Panc1 (cell line): Measurements from ENCODE around the gene PBX1.

Experiments
- POLR2AphosphoS5 ChIP-seq: IDR thresholded peaks from 2 replicates; pipeline ENCODE4 v1.6.1; 2012; ENCODE audit warnings: mild to moderate bottlenecking, low read depth, low read length, moderate library complexity
- TF ChIP-seq, protein P1 (sequence below): fragments of 450-650 bp; IDR thresholded peaks from 2 replicates; pipeline ENCODE4 v1.5.1; 2017; ENCODE audit warnings: mild to moderate bottlenecking
- TF ChIP-seq, protein P2 (sequence below), 2 experiments: IDR thresholded peaks; 2 replicates each; pipeline ENCODE4 v1.6.1; 2011 to 2012; ENCODE audit warnings: low read depth in 2 of 2, control low read depth in 1 of 2, low read length in 1 of 2, mild to moderate bottlenecking in 1 of 2, moderate library complexity in 1 of 2; ENCODE audit not compliant: insufficient read depth in 1 of 2

- TF ChIP-seq, protein P1, sequence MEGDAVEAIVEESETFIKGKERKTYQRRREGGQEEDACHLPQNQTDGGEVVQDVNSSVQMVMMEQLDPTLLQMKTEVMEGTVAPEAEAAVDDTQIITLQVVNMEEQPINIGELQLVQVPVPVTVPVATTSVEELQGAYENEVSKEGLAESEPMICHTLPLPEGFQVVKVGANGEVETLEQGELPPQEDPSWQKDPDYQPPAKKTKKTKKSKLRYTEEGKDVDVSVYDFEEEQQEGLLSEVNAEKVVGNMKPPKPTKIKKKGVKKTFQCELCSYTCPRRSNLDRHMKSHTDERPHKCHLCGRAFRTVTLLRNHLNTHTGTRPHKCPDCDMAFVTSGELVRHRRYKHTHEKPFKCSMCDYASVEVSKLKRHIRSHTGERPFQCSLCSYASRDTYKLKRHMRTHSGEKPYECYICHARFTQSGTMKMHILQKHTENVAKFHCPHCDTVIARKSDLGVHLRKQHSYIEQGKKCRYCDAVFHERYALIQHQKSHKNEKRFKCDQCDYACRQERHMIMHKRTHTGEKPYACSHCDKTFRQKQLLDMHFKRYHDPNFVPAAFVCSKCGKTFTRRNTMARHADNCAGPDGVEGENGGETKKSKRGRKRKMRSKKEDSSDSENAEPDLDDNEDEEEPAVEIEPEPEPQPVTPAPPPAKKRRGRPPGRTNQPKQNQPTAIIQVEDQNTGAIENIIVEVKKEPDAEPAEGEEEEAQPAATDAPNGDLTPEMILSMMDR, result no peak
- TF ChIP-seq, protein P2, sequence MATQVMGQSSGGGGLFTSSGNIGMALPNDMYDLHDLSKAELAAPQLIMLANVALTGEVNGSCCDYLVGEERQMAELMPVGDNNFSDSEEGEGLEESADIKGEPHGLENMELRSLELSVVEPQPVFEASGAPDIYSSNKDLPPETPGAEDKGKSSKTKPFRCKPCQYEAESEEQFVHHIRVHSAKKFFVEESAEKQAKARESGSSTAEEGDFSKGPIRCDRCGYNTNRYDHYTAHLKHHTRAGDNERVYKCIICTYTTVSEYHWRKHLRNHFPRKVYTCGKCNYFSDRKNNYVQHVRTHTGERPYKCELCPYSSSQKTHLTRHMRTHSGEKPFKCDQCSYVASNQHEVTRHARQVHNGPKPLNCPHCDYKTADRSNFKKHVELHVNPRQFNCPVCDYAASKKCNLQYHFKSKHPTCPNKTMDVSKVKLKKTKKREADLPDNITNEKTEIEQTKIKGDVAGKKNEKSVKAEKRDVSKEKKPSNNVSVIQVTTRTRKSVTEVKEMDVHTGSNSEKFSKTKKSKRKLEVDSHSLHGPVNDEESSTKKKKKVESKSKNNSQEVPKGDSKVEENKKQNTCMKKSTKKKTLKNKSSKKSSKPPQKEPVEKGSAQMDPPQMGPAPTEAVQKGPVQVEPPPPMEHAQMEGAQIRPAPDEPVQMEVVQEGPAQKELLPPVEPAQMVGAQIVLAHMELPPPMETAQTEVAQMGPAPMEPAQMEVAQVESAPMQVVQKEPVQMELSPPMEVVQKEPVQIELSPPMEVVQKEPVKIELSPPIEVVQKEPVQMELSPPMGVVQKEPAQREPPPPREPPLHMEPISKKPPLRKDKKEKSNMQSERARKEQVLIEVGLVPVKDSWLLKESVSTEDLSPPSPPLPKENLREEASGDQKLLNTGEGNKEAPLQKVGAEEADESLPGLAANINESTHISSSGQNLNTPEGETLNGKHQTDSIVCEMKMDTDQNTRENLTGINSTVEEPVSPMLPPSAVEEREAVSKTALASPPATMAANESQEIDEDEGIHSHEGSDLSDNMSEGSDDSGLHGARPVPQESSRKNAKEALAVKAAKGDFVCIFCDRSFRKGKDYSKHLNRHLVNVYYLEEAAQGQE (IDR thresholded peaks at IDR 0.05; ENCODE audit: insufficient read depth in 1 of 2, low read depth in 2 of 2, low read length in 1 of 2), result no peak
- no peak for TF ChIP-seq POLR2AphosphoS5
These were observed 28.9 kb downstream of the PBX1 start for GRCh38 chr1:164587617-164588501.
